Right forelimb (tissue), 1 donor: ENCODE results near the gene DPP7.
"Not testable (repeated sequence)": the region's sequence is repeated elsewhere in the genome, so short reads cannot be mapped to it uniquely, and the experiment has no call there.

Source experiments
- DNase-seq: peaks from one replicate; pipeline ENCODE4 v3.0.0-alpha.2; 2018

Gene DPP7

GRCh38 chr9:137147091-137147792 is 32.7 kb upstream of the DPP7 start:
- no peak for DNase-seq

GRCh38 chr9:137146527-137146918 is 32.0 kb upstream of the DPP7 start:
- DNase-seq, result no peak

- DNase-seq, result no peak
Measured at GRCh38 chr9:137145731-137146526, 31.4 kb upstream of the DPP7 start.

- DNase-seq, result no peak
Measured at GRCh38 chr9:137143459-137143858, 28.9 kb upstream of the DPP7 start.

- DNase-seq, result no peak
Measured at GRCh38 chr9:137141976-137142936, 27.7 kb upstream of the DPP7 start.

GRCh38 chr9:137141050-137141810 is 26.7 kb upstream of the DPP7 start:
- DNase-seq, result no peak

- no peak for DNase-seq
Measured at GRCh38 chr9:137140151-137141012, 25.8 kb upstream of the DPP7 start.

- DNase-seq, result no peak
Measured at GRCh38 chr9:137139468-137140150, 25.1 kb upstream of the DPP7 start.

- peak; percentile 70 for DNase-seq
Measured at GRCh38 chr9:137138722-137139467, 24.4 kb upstream of the DPP7 start, which contains the start of gene GRIN1. Gene GRIN1 (plus strand): TSS chr9:137139154. CDS start chr9:137139487, 333 bp downstream.

GRCh38 chr9:137138058-137138721 is 23.7 kb upstream of the DPP7 start:
- DNase-seq, result no peak

GRCh38 chr9:137136881-137137607 is 22.5 kb upstream of the DPP7 start:
- no peak for DNase-seq

- DNase-seq, result no peak
Measured at GRCh38 chr9:137136261-137136880, 21.8 kb upstream of the DPP7 start.

GRCh38 chr9:137135154-137135553 is 20.6 kb upstream of the DPP7 start:
- DNase-seq, result not testable (repeated sequence)

- no peak for DNase-seq
Measured at GRCh38 chr9:137134191-137134590, 19.7 kb upstream of the DPP7 start.

GRCh38 chr9:137130176-137130755 is 15.7 kb upstream of the DPP7 start:
- no peak for DNase-seq

- DNase-seq, result peak; percentile 89
Measured at GRCh38 chr9:137129456-137130175, 15.1 kb upstream of the DPP7 start.

GRCh38 chr9:137128862-137129455 is 14.4 kb upstream of the DPP7 start:
- DNase-seq, result no peak
